ENCODE measurements around the gene NTM.

The NTM gene

DNA sequence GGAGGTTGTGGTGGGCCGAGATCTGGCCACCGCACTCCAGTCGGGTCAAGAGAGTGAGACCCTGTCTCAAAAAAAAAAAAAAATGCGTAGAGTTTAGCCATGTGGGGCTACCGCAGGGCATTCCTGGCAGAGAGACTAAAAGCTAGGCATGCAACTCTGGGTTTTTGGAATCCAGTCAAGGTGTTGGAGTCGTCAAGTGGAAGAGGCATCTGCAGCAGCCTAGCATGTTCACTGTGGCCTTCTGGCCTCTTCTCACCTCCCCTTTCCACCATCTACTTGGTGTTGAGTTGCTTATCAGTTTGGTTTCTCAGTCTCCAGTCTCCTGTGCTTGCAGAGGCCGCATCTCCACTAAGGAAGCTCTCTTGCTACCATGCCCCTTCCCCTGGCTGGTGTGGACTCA lies 572.5 kb downstream of the NTM start:
- no peaks in the 10 kb centered on the region for H3K9me3 ChIP-seq (ENCODE audit: control insufficient read depth, insufficient read depth, low read depth, low read length)
- no peaks in the 10 kb centered on the region for H3K4me1 ChIP-seq (ENCODE audit: control insufficient read depth, insufficient read depth, low read length)
- CTCF ChIA-PET, result no interaction called here
- H3K36me3 ChIP-seq (ENCODE audit: control insufficient read depth in 2 of 2, insufficient read depth in 1 of 2, low read length in 2 of 2), result no peaks in the 10 kb centered on the region
- TF ChIP-seq ZNF549 (tag by site-specific recombination; IDR thresholded peaks at IDR 0.05), result no peak
- no peak for TF ChIP-seq ZNF133 (tag by site-specific recombination; IDR thresholded peaks at IDR 0.05)
- TF ChIP-seq ZNF560 (tag by site-specific recombination; IDR thresholded peaks at IDR 0.05; ENCODE audit: borderline replicate concordance), result no peak
- TF ChIP-seq, protein P1, sequence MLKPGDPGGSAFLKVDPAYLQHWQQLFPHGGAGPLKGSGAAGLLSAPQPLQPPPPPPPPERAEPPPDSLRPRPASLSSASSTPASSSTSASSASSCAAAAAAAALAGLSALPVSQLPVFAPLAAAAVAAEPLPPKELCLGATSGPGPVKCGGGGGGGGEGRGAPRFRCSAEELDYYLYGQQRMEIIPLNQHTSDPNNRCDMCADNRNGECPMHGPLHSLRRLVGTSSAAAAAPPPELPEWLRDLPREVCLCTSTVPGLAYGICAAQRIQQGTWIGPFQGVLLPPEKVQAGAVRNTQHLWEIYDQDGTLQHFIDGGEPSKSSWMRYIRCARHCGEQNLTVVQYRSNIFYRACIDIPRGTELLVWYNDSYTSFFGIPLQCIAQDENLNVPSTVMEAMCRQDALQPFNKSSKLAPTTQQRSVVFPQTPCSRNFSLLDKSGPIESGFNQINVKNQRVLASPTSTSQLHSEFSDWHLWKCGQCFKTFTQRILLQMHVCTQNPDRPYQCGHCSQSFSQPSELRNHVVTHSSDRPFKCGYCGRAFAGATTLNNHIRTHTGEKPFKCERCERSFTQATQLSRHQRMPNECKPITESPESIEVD (tag by site-specific recombination; IDR thresholded peaks at IDR 0.05), result no peak
- TF ChIP-seq SALL2 (tag by site-specific recombination; IDR thresholded peaks at IDR 0.05; ENCODE audit: borderline replicate concordance), result no peak
- TF ChIP-seq ZNF785 (tag by site-specific recombination; IDR thresholded peaks at IDR 0.05), result no peak
- no peak for TF ChIP-seq RBAK (tag by site-specific recombination; IDR thresholded peaks at IDR 0.05)
- no peak for TF ChIP-seq ZNF175 (tag by site-specific recombination; IDR thresholded peaks at IDR 0.05)
- no peak for TF ChIP-seq ZNF777 (tag by site-specific recombination; IDR thresholded peaks at IDR 0.05; ENCODE audit: borderline replicate concordance)
- TF ChIP-seq, protein P2, sequence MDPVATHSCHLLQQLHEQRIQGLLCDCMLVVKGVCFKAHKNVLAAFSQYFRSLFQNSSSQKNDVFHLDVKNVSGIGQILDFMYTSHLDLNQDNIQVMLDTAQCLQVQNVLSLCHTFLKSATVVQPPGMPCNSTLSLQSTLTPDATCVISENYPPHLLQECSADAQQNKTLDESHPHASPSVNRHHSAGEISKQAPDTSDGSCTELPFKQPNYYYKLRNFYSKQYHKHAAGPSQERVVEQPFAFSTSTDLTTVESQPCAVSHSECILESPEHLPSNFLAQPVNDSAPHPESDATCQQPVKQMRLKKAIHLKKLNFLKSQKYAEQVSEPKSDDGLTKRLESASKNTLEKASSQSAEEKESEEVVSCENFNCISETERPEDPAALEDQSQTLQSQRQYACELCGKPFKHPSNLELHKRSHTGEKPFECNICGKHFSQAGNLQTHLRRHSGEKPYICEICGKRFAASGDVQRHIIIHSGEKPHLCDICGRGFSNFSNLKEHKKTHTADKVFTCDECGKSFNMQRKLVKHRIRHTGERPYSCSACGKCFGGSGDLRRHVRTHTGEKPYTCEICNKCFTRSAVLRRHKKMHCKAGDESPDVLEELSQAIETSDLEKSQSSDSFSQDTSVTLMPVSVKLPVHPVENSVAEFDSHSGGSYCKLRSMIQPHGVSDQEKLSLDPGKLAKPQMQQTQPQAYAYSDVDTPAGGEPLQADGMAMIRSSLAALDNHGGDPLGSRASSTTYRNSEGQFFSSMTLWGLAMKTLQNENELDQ (tag by site-specific recombination; IDR thresholded peaks at IDR 0.05; ENCODE audit: low read depth), result no peak
- TF ChIP-seq KLF1 (tag by site-specific recombination; IDR thresholded peaks at IDR 0.05), result no peak
- no peak for TF ChIP-seq ZNF585B (tag by site-specific recombination; IDR thresholded peaks at IDR 0.05)
- TF ChIP-seq ZFP3 (tag by site-specific recombination; IDR thresholded peaks at IDR 0.05; ENCODE audit: low read depth), result no peak
- no peak for TF ChIP-seq ZNF621 (tag by site-specific recombination; IDR thresholded peaks at IDR 0.05)
- TF ChIP-seq, protein P3, sequence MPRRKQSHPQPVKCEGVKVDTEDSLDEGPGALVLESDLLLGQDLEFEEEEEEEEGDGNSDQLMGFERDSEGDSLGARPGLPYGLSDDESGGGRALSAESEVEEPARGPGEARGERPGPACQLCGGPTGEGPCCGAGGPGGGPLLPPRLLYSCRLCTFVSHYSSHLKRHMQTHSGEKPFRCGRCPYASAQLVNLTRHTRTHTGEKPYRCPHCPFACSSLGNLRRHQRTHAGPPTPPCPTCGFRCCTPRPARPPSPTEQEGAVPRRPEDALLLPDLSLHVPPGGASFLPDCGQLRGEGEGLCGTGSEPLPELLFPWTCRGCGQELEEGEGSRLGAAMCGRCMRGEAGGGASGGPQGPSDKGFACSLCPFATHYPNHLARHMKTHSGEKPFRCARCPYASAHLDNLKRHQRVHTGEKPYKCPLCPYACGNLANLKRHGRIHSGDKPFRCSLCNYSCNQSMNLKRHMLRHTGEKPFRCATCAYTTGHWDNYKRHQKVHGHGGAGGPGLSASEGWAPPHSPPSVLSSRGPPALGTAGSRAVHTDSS (tag by site-specific recombination; IDR thresholded peaks at IDR 0.05), result no peak
- TF ChIP-seq ZFP69B (tag by site-specific recombination; IDR thresholded peaks at IDR 0.05), result no peak
- TF ChIP-seq ZNF510 (tag by site-specific recombination; IDR thresholded peaks at IDR 0.05; ENCODE audit: insufficient replicate concordance), result no peak
- no peak overlapping the region for H3K4me3 ChIP-seq (ENCODE audit: low read depth, low read length)
- no peak overlapping the region for H3K27ac ChIP-seq (ENCODE audit: extremely low read depth, low read depth, low read length)
- POLR2A ChIA-PET, result no interaction called here

DNA sequence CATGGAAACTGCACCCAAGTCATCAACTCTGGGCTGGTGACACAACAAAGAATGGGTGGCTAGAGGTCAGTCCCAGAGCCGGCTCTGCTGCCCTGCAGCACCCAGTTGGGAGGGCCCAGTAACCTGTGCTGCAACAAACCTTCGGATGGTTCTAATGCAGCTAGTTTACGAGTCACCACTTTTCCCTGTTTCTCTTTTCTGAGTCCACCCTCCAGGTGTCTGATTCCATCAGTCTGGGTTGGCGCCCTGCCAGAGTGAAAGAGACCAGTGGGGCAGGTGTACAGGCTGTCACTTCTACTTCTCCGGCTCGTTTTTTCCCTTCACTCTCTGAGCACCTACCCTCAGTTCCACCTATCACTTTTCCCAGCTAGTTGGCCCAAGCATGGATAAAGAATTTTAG lies 572.9 kb downstream of the NTM start:
- ChIA-PET POLR2A (no interaction called here), CTCF (no interaction called here)
- H3K9me3 ChIP-seq (ENCODE audit: control insufficient read depth, insufficient read depth, low read depth, low read length), result no peaks in the 10 kb centered on the region
- TF ChIP-seq ZNF157 (tag by site-specific recombination; IDR thresholded peaks at IDR 0.05) (no peak), ZFHX2 (tag by site-specific recombination; conservative IDR thresholded peaks at IDR 0.05) (no peak), ZNF311 (tag by site-specific recombination; IDR thresholded peaks at IDR 0.05; ENCODE audit: borderline replicate concordance) (no peak), ZNF548 (tag by site-specific recombination; IDR thresholded peaks at IDR 0.05) (no peak), ZNF501 (tag by site-specific recombination; IDR thresholded peaks at IDR 0.05) (no peak), ZNF37A (tag by site-specific recombination; IDR thresholded peaks at IDR 0.05) (no peak), ZNF174 (tag by site-specific recombination; IDR thresholded peaks at IDR 0.05) (no peak)
- TF ChIP-seq, protein P4, sequence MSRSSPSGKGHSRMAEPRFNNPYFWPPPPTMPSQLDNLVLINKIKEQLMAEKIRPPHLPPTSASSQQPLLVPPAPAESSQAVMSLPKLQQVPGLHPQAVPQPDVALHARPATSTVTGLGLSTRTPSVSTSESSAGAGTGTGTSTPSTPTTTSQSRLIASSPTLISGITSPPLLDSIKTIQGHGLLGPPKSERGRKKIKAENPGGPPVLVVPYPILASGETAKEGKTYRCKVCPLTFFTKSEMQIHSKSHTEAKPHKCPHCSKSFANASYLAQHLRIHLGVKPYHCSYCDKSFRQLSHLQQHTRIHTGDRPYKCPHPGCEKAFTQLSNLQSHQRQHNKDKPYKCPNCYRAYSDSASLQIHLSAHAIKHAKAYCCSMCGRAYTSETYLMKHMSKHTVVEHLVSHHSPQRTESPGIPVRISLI (tag by site-specific recombination; IDR thresholded peaks at IDR 0.05), result no peak
- no peak overlapping the region for H3K27ac ChIP-seq (ENCODE audit: extremely low read depth, low read depth, low read length)
- H3K36me3 ChIP-seq (ENCODE audit: control insufficient read depth in 2 of 2, insufficient read depth in 1 of 2, low read length in 2 of 2), result no peaks in the 10 kb centered on the region
- no peaks in the 10 kb centered on the region for H3K4me1 ChIP-seq (ENCODE audit: control insufficient read depth, insufficient read depth, low read length)
- H3K4me3 ChIP-seq (ENCODE audit: low read depth, low read length), result no peak overlapping the region

Data from HEK293 (cell line).